GM12874 (cell line): ENCODE data around the gene NSUN3.

ENCODE experiments used
- CTCF ChIP-seq: IDR thresholded peaks from 2 replicates; pipeline ENCODE4 v1.5.1; 2011; ENCODE audit warnings: low read depth, mild to moderate bottlenecking, control low read depth, low read length, moderate library complexity; ENCODE audit not compliant: insufficient read depth

Gene NSUN3

GRCh38 chr3:94036909-94037507 is 25.9 kb upstream of the NSUN3 start:
- TF ChIP-seq CTCF: peak; percentile 44; the same call in 1 of the 2 replicates

- no peak for TF ChIP-seq CTCF
Observed at GRCh38 chr3:94043285-94043684, 19.6 kb upstream of the NSUN3 start.

GRCh38 chr3:94046533-94046932 is 16.3 kb upstream of the NSUN3 start:
- no peak for TF ChIP-seq CTCF

- TF ChIP-seq CTCF: no peak
Observed at GRCh38 chr3:94049267-94049666, 13.6 kb upstream of the NSUN3 start.

DNA sequence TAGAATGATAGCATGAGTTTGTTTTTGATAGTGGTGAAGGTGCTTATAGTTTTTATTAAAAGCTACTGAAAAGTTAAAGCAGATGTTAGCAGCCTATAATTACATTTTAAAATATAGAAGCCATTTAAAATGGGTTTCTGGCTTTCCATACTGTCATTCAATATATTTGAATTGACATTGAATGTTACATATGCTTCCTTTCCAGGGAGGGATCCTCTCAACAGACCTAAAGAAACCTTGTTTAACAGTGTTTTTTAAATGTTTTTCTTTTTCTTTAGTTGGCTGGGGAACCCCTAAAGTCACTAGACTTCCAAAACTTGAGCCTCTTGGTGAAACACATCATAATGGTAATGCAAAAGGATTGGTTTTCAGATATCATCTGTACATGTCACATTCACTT is 12.3 kb upstream of the NSUN3 start:
- TF ChIP-seq CTCF: no peak

DNA sequence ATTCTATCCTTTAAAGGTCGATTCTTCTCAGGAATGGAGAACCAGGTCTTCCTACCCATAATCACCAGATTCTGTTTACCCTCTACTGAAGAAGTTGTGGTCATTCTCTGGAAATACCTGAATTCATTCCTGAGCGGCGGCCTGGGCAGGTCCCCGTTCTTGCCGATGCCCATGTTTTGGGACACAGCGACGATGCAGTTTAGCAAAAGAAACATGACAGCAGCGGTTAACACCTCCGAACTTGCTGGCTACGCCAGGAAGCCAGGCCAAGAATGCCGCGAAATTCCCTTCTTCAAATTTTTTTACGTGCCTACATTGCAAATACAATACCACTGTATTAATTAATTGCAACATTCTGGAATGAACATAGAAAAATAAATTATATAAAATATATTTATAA is 1.6 kb upstream of the NSUN3 start:
- no peak for TF ChIP-seq CTCF

- TF ChIP-seq CTCF: no peak
Observed at GRCh38 chr3:94063496-94064119, 747 bp downstream of the NSUN3 start.
